GM21360 (cell line): ENCODE results near the gene ZC3H10.
A peak's percentile ranks its signal among the peaks of the same experiment; 100 is the strongest.
"Not testable (repeated sequence)": the region's sequence is repeated elsewhere in the genome, so short reads cannot be mapped to it uniquely, and the experiment has no call there.

Experiments used
- ATAC-seq: cut with Tn5 transposase; IDR thresholded peaks from one replicate; pipeline ENCODE4 v1.9.1; 2021; ENCODE audit warnings: mild to moderate bottlenecking, moderate library complexity; ENCODE audit not compliant: unreplicated experiment

Gene ZC3H10, protein sequence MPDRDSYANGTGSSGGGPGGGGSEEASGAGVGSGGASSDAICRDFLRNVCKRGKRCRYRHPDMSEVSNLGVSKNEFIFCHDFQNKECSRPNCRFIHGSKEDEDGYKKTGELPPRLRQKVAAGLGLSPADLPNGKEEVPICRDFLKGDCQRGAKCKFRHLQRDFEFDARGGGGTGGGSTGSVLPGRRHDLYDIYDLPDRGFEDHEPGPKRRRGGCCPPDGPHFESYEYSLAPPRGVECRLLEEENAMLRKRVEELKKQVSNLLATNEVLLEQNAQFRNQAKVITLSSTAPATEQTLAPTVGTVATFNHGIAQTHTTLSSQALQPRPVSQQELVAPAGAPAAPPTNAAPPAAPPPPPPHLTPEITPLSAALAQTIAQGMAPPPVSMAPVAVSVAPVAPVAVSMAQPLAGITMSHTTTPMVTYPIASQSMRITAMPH

DNA sequence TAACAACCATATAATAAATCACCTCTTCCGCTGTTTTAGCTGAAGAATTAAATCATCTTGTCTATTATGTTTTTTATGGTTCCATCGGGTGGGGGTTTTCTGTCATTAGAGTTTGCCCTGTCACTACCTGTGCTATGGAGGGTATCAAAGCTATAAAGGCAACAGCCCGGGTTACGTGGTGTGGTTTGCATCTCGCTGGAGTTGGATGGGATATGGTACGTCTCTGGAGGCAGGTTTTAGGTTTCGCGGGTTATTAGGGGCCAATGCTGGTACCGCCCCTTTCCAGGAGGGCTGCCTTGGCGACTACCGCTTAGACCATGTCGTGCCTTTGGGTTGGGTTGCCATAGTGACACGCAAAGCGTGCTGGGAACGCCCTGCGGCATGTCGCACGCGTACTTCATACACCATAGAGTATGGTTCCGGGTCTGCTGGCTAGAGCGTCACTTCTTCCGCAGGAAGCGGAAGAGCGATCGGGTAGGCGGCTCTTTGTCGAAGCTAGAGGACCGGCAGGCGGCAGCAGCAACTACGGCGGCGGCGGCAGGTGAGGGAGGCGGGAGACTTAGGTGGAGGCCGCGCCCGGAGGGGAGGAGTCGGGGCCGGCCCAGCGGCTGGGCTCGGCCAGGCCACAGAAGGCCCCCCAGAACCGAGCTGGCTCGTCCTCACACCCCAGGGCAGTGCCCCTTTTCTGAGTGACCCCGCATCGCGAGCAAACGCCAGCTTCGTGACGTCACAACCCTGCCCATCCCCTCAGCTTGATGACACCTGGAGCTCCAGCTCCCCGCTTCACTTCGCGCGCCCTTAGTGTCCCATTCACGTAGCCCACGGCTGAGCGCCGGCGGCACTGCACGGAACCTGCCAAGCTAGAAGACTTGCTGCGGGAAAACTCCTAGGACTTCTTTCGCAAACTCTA, at the start of gene ZC3H10:
ZC3H10 (plus strand) TSS at position 489 of the 910 bp plus-strand sequence. CDS start 2,297 bp downstream, outside the sequence.
- ATAC-seq: peak; percentile 85

DNA sequence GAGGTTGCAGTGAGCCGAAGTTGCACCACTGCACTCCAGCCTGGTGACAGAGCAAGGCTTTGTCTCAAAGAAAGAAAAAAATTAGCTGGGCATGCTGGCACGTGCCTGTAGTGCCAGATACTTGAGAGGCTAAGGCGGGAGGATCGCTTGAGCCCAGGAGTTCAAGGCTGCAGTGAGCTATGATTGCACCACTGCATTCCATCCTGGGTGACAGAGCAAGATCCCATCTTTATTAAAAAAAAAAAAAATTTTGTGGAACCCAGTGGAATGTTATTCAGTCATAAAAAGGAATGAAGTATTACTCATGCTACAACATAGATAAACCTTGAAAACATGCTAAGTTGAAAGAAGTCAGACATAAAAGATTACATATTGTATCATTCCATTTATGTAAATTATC, 46.4 kb upstream of the ZC3H10 start:
- ATAC-seq: no peak

DNA sequence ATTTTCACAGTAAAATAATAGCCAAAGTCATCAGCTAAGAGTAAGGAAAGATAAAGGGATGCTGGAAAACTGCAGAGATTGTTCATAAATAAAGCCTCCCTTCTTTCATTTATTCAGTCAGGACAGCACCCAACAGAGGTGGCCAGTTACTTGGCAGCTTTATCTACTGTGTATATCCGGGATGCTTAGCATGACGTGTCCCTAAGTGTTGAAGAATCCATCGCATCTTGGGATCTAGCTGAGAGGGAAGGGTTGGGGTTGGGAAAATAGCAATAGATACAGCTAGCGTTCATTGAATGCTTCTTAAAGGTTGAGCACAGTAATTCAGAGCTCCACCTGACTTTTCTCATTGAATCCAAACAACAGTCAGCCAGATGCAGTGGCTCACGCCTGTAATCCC, 43.7 kb upstream of the ZC3H10 start:
- no peak for ATAC-seq

DNA sequence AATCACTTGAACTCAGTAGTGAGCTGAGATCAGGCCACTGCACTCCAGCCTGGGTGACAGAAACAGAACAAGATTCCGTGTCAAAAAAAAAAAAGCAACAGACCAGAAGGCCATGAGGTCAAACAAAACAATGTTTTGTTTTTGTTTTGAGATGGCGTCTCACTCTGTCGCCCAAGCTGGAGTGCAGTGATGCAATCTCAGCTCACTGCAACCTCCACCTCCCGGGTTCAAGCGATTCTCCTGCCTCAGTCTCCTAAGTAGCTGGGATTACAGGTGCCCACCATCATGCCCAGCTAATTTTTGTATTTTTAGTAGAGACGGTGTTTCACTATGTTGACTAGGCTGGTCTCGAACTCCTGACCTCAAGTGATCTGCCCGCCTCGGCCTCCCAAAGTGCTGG, 40.1 kb upstream of the ZC3H10 start:
- ATAC-seq: not testable (repeated sequence)

DNA sequence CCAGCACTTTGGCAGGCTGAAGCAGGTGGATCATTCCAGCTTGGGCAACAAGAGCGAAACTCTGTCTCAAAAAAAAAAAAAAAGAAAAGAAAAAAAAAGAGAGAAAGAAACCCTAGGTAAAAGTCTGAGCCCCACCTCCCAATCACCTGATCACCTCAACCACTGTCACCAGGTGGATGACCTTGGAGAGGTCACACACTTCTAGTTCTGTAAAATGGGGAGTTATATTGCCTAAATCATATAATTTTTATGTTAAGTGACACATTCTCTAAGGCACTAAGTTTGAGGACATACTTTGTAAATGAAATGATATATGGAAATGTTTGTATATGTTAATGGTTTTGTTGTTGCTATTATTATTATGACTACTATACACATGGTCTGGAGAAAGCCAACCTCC, 39.6 kb upstream of the ZC3H10 start:
- no peak for ATAC-seq

DNA sequence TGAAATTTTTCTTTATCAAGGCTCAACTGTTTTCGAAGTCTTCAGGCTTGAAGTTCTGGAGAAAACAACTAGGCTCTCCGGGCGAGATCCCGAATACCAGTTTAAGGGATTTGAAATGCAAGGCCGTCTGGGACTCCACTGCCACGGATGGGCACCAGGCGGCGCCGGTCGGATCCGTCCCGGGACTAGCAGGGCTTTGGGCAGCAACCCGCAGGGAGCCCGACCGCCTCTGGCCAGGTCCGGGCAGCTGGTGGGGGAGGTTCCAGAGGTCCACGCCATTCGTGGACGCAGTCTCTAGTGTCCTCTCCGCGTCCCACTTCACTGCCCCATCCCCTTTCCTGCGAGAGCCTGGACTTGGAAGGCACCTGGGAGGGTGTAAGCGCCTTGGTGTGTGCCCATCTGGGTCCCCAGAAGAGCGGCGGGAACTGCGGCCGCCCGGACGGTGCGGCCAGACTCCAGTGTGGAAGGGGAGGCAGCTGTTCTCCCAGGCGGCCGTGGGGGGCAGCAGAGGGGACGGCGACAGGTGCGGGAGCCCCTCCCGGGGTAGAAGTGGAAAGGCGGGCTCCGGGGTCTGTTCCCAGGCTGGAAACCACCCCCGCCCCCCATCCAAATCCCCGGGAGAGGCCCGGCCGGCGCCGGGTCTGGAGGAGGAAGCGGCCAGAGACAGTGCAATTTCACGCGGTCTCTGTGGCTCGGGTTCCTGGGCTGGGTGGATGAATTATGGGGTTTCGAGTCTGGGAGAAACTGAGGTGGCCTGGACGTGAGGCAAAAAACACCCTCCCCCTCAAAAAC, 38.9 kb upstream of the ZC3H10 start:
- peak; percentile 51 for ATAC-seq

DNA sequence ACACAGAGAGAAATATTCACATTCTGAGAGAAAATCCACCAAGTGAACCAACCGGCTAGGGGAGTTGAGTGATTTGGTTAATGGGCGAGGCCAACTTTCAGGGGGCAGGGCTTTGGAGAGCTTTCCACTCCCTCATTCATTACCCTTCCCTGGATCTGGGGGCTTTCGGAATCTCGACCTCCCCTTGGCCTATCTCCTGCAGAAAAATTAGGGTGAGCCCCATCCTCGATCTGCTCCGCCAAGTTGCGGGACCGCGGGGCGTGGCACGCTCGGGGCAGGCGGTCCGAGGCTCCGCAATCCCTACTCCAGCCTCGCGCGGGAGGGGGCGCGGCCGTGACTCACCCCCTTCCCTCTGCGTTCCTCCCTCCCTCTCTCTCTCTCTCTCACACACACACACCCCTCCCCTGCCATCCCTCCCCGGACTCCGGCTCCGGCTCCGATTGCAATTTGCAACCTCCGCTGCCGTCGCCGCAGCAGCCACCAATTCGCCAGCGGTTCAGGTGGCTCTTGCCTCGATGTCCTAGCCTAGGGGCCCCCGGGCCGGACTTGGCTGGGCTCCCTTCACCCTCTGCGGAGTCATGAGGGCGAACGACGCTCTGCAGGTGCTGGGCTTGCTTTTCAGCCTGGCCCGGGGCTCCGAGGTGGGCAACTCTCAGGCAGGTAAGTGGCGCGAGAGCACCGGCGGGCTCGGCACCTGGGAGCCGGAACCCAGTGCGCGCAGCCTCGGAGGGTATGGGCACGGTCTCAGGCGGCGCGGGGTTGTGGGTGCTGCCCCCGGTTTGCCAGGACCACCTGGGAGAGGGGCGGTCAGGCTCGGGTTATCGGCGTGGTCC, 38.1 kb upstream of the ZC3H10 start, which contains the start of gene ERBB3:
ERBB3 (plus strand) TSS at position 443 of the 833 bp plus-strand sequence; CDS start at position 579, 136 bp downstream.
- ATAC-seq: no peak

DNA sequence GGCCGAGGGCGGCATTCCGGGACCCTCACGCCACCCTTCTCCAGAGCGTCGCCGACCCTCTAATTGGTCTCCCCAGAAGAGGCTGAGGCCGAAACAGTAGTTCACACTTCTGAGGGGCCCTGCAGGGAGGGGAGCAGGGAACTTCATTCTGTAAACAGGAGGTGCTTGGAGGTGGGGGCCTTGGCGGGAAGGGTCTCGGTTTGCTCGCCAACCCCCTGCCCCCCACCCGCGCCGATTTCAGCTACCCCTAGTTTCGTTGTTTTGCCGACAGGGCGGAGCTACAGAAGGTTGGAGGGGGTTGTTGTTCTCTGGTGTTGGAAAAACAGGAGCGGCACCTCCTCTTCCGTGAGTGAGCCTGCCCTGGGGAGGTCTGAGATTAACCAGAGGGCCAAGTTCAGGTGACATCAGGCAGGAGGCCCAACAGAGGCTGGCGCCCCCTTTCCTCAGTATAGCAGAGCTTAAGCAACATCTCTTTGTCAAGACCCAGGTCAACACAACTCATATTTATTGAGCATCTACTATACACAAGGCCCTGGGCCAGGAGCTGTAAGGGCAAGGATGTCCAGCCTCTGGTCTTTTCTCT, 37.4 kb upstream of the ZC3H10 start:
- no peak for ATAC-seq

DNA sequence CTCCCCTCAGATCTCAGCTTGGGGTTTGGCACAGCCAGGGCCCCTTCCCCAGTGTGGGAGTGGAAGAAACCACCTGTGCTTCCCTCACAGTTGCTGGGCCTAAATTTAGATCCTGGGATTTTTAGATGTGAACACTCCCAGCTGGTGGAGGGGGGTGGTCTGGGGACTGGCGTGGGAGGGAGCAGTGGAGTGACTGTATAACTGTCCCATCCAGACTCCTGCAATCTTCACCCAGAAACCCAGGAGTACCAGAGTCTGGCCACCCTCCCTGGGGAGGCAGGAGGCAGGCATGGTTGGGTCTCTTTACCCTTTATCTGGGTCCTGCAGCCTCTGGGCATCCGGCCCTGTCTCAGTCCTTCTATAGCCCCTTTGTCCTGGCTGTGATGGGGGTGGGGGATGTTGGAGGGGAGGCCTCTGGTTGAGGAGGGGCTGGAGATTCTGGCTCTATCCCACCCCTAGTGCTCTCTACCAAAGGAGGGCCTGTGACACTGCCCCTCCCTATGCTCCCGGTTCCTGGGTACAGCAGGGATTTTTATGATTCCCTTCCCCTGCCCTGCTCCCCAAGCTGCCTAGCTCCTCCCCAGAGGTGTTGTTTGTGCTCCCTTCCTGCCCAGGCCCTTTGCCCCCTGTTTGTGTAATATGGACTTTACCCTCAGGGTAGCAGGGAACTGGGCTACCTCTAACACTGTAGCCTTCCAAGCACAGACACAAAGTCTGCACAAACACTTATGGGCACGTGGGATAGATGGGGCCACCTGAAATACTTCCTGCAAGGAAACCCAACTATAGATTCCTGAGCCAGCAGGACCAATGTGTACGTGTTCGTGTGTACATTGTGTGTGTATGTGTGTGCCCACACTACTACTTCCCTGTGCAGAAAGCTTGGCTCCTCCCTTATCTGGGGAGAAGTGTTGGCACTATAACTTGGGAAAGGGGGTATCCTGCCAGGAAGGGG, 36.4 kb upstream of the ZC3H10 start:
- ATAC-seq: no peak

DNA sequence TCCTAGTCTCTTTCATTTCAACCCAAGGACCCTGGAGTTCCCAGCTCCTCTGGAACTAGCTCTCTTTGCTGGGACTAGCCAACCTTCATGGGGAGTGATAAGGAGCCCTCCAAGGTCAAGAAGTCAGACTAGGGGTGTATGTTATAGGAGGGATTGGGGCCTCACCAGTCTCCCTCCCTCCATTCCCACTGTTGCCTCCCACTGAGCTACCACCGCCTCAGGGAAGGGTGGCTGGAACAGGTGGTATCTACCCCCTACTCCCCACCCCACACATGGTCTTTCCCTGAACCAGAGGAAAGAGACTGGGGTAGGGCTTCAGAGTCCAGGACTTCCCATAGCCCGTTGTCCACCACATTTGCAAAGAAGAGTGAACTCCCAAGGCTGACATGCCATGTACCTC, 35.7 kb upstream of the ZC3H10 start:
- no peak for ATAC-seq

DNA sequence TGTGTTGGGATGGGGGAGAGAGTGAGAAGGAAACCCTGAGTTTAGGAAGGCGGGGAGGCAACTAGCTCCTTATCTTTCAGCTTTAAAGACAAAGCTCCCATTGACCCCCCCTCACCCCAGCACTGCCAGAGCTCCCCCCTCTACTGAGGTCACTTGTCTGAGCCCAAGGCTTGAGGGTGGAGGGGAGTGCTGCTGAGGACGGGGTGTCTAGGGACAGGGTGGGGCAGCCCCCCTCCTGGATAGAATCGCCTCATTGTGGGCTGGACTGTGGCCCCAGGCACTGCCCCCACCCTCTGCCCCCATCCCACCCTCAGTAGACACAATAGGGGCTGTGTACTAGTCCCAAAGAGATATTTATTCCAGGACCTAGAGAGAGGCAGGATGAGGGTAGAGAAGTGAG, 35.1 kb upstream of the ZC3H10 start:
- no peak for ATAC-seq

DNA sequence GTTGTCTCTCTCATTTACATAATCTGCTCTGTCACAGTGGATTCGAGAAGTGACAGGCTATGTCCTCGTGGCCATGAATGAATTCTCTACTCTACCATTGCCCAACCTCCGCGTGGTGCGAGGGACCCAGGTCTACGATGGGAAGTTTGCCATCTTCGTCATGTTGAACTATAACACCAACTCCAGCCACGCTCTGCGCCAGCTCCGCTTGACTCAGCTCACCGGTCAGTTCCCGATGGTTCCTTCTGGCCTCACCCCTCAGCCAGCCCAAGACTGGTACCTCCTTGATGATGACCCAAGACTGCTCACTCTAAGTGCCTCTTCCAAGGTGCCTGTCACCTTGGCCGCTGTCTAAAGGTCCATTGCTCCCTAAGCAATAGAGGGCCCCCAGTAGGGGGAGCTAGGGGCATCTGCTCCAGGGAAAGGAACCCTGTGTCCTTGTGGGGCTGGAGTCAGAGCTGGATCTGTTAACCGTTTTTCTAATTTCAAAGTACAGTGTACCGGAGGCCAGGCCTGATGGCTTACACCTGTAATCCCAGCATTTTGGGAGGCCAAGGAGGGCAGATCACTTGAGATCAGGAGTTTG, 33.0 kb upstream of the ZC3H10 start:
- ATAC-seq: no peak

DNA sequence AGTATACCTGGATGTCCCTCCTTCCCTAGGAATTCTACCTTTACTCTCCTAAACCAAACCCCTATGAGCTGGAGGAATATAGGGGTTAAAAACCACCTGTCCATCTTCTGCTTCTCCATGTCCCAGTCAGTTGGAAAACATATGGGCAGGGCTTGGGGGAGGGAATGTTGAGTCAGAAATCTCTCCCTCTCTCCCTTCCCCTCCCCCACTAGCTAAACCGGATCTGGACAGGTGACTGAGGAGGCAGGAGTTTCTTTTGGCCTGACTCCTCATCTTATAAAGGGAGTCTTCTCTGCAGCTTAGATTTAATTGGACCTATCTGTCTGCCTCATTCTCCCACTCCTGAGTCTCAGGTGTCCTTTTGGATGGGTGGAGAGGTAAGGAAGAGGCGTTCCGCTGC, 32.0 kb upstream of the ZC3H10 start:
- ATAC-seq: no peak

DNA sequence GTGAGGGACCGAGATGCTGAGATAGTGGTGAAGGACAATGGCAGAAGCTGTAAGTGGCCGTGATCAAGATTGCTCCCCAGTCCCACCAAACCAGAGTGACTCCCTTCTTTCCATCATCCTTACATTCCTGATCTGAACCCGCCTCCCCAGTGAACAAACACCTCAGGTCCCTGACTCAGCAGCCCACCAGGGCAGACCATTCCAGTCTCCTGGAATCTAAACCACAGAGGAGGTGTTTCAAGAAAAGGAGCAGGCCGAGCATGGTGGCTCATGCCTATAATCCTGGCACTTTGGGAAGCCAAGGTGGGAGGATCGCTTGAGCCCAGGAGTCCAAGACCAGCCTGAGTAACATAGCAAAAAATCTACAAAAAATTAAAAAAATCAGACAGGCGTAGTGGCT, 31.5 kb upstream of the ZC3H10 start:
- no peak for ATAC-seq

DNA sequence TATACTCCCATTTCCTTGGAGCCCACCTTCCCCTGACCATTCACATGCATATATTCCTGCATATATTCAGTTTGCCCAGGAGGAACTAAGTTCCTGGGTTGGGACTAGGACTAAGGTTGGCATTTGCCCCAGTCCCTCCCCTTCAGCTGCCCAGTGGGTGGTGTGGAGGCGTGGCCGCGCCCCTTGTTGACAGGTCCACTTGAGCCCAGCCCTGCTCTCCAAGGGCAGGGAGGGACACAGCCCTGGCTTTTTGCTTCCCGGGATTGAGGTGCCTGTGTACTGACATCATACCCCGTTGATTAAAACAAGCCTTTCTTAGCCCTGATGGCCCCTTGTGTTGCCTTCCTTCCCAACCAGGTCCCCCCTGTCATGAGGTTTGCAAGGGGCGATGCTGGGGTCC, 30.8 kb upstream of the ZC3H10 start:
- ATAC-seq: no peak

DNA sequence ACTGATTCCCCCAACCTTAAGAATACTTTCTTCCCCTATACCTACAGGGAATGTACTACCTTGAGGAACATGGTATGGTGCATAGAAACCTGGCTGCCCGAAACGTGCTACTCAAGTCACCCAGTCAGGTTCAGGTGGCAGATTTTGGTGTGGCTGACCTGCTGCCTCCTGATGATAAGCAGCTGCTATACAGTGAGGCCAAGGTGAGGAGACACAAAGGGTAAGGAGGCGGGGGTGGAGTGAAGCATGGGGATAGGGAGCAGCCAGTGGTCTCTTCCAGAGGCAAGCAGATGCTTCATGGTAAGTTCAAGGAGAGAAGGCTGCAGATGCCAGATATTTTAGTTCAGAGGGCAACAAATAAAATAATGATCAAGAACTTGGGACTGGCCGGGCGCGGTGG, 20.3 kb upstream of the ZC3H10 start:
- ATAC-seq: no peak

DNA sequence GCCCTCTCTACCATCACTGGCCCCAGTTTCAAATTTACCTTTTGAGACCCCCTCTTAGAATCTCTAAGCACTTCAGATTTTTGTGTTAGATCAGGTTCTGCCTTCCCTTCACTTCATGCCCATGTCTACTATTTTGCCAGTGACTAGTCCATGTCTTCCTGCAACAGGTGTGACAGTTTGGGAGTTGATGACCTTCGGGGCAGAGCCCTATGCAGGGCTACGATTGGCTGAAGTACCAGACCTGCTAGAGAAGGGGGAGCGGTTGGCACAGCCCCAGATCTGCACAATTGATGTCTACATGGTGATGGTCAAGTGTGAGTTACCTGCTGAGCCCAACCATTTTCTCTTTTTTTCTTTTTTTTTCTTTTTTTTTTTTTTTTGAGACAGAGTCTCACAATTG, 19.5 kb upstream of the ZC3H10 start:
- no peak for ATAC-seq

DNA sequence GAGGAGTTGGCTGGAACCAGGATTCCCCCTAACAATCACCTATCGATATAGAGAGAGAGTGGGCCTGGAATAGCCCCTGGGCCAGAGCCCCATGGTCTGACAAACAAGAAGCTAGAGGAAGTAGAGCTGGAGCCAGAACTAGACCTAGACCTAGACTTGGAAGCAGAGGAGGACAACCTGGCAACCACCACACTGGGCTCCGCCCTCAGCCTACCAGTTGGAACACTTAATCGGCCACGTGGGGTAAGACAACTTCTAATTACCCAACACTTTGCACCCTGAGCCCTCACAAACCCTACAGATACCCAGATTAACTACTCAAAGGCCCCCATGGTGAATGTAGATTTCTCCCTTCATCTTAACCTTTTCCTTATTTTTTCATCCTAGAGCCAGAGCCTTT, 18.3 kb upstream of the ZC3H10 start:
- ATAC-seq: no peak
